GM12878 (cell line): ENCODE results near the gene STK33. TPM values are rescaled to one million over a fixed set of nuclear protein-coding genes. Genes with fewer than 3 reads are reported as not detected.

Source experiments
- ATAC-seq: fragments of 200-7000 bp; cut with Tn5 transposase; 3 replicates; pipeline ENCODE4 v1.9.1; 2020; ENCODE audit warnings: mild to moderate bottlenecking, moderate library complexity
- BruUV-seq: library from RNA; stranded (reverse); fragments of 400-500 nt; replicated peaks from 2 replicates; lab custom pipeline; 2021; lab: Mats Ljungman, UMichigan
- CTCF ChIA-PET: fragments of 300-600 bp; sonication (Branson Sonifier 250); formaldehyde crosslinking; extraction: SDS; loops from one replicate; lab custom pipeline; 2021; ENCODE audit warnings: inconsistent platforms; lab: Yijun Ruan, JAX
- POLR2A ChIA-PET: fragments of 350-600 bp; formaldehyde crosslinking; extraction: SDS; loops from one replicate; lab custom pipeline; 2021; ENCODE audit warnings: inconsistent platforms; lab: Charles Lee
- RAD21 ChIA-PET: fragments of 300-600 bp; sonication (Branson Sonifier 250); formaldehyde crosslinking; loops from one replicate; lab custom pipeline; 2023; ENCODE audit warnings: antibody characterized with exemption; ENCODE audit not compliant: unreplicated experiment; lab: Charles Lee
- SMC1A ChIA-PET: fragments of 300-600 bp; sonication (Branson Sonifier 250); formaldehyde crosslinking; loops from one replicate; lab custom pipeline; 2023; ENCODE audit not compliant: unreplicated experiment, uncharacterized antibody; lab: Charles Lee
- DNase-seq: peaks from one replicate; pipeline ENCODE4 v3.0.0-alpha.2; 2011; ENCODE audit warnings: low read depth, low spot score
- FAIRE-seq: peaks from 3 replicates; lab custom pipeline; 2011; peaks lifted over from hg19 to GRCh38; lab: Jason Lieb, UNC
- H2AFZ ChIP-seq: 2 replicates; pipeline ENCODE4 v1.6.0; 2011; ENCODE audit warnings: low read depth, low read length, control low read depth; ENCODE audit not compliant: control insufficient read depth
- H3K27ac ChIP-seq: 2 replicates; pipeline ENCODE4 v1.5.1; 2011; ENCODE audit warnings: control low read depth; ENCODE audit not compliant: control insufficient read depth, insufficient read depth
- H3K27me3 ChIP-seq, 2 experiments: replicated peaks in 1 of 2; 2 replicates each; pipeline versions ENCODE4 v1.6.0 to v1.6.1; 2011; ENCODE audit warnings: low read length in 1 of 2; ENCODE audit not compliant: control insufficient read depth in 2 of 2, insufficient read depth in 2 of 2
- H3K36me3 ChIP-seq, 2 experiments: 2 replicates each; pipeline ENCODE4 v1.5.1; 2011; ENCODE audit warnings: low read length in 1 of 2; ENCODE audit not compliant: control insufficient read depth in 2 of 2, insufficient read depth in 2 of 2
- H3K4me1 ChIP-seq: 2 replicates; pipeline ENCODE4 v1.6.1; 2011; ENCODE audit warnings: mild to moderate bottlenecking, low read length, moderate library complexity, mixed read lengths; ENCODE audit not compliant: control insufficient read depth, insufficient read depth
- H3K4me2 ChIP-seq: 2 replicates; pipeline ENCODE4 v1.6.0; 2011; ENCODE audit warnings: control low read depth; ENCODE audit not compliant: control insufficient read depth, insufficient read depth
- H3K4me3 ChIP-seq: fragments of 200-600 bp; sonication (generic); 2 replicates; pipeline ENCODE4 v1.5.1; 2016
- H3K79me2 ChIP-seq: 2 replicates; pipeline ENCODE4 v1.6.0; 2011; ENCODE audit warnings: low read length; ENCODE audit not compliant: control insufficient read depth, insufficient read depth
- H3K9ac ChIP-seq: 2 replicates; pipeline ENCODE4 v1.8.0; 2011; ENCODE audit warnings: low read length, control low read depth, mixed read lengths; ENCODE audit not compliant: control insufficient read depth, insufficient read depth
- H3K9me3 ChIP-seq: replicated peaks from 3 replicates; pipeline ENCODE4 v1.5.1; 2011; ENCODE audit warnings: mild to moderate bottlenecking, low read length; ENCODE audit not compliant: control insufficient read depth, insufficient read depth
- H4K20me1 ChIP-seq: 2 replicates; pipeline ENCODE4 v1.6.0; 2011; ENCODE audit not compliant: control insufficient read depth, insufficient read depth
- CTCF ChIP-seq, 3 experiments: IDR thresholded peaks in 2 of 3; conservative IDR thresholded peaks in 1 of 3; 2 replicates each; pipeline ENCODE4 v1.5.1; 2011; ENCODE audit warnings: low read depth in 3 of 3, low read length in 3 of 3, mild to moderate bottlenecking in 3 of 3, control low read depth in 2 of 3, moderate library complexity in 2 of 3, inconsistent platforms in 1 of 3, mixed read lengths in 1 of 3; ENCODE audit not compliant: control insufficient read depth in 2 of 3, insufficient read depth in 1 of 3; ENCODE audit errors: extremely low read depth in 1 of 3
- RAD21 ChIP-seq: IDR thresholded peaks from 2 replicates; pipeline ENCODE4 v1.6.1; 2011; ENCODE audit warnings: mild to moderate bottlenecking, low read depth, low read length, moderate library complexity; ENCODE audit not compliant: insufficient read depth
- SMC3 ChIP-seq: IDR thresholded peaks from 2 replicates; pipeline ENCODE4 v1.6.1; 2011; ENCODE audit warnings: low read length, improper control_type of control experiment, borderline replicate concordance
- SREBF1 ChIP-seq: IDR thresholded peaks from 2 replicates; pipeline ENCODE4 v1.6.1; 2012; ENCODE audit warnings: mild to moderate bottlenecking, low read length
- ZSCAN29 ChIP-seq: fragments of 450-650 bp; IDR thresholded peaks from 2 replicates; pipeline ENCODE4 v1.6.1; 2017; ENCODE audit warnings: mild to moderate bottlenecking, moderate library complexity
- WGBS: methylation state at CpG from one replicate; pipeline ENCODE4 v1.1.6; 2016; ENCODE audit warnings: low lambda C conversion rate; ENCODE audit not compliant: insufficient replicate concordance, insufficient coverage; ENCODE audit errors: missing lambda C conversion rate; 5-methylcytosine and 5-hydroxymethylcytosine counted together
- in situ Hi-C: fragments of 300-500 bp; cut with MboI; formaldehyde crosslinking; loops from 9 replicates; pipeline ENCODE4 v1.14.3; 2018; ENCODE audit warnings: mixed read lengths
- intact Hi-C: fragments of 100-400 bp; cut with micrococcal nuclease; formaldehyde crosslinking; loops from one replicate; pipeline ENCODE4 v1.14.2; 2022; ENCODE audit not compliant: unreplicated experiment
- polyA plus RNA-seq, 11 experiments: library from polyadenylated mRNA; depleted of rRNA in 4 of 11; unstranded in 6 of 11; stranded (reverse) in 5 of 11; fragments of >200 nt; fragmentation: Nextera tagmentation in 4 of 11; fragmentation: Illumina TruSeq in 1 of 11; extraction: Ambion mirVana in 4 of 11; extraction: Trizol in 1 of 11; gene quantifications; 1 replicate in 1 of 11; 2 replicates in 10 of 11; pipeline versions ENCODE4 v1.2.1 to v1.2.3, GENCODE V29; 2011 to 2016; ENCODE audit warnings: inconsistent platforms in 2 of 11, missing spikeins in 2 of 11, low read depth in 1 of 11
- total RNA-seq, 4 experiments: library from RNA; depleted of rRNA in 3 of 4; stranded (reverse); fragments of >200 nt in 3 of 4; fragmentation: Illumina TruSeq in 1 of 4; extraction: Trizol in 1 of 4; gene quantifications; 2 replicates each; pipeline versions ENCODE4 v1.2.1 to v1.2.3, GENCODE V29; 2013 to 2021
- TF ChIP-seq, protein P1 (sequence below): fragments of 450-650 bp; IDR thresholded peaks from 2 replicates; pipeline ENCODE4 v1.6.1; 2017; ENCODE audit warnings: low read depth, mild to moderate bottlenecking, moderate library complexity

Gene STK33
- total and polyA plus RNA-seq, 10 of the 15 experiments (the other 5 are each of a cell fraction or from before 2014, with no cell fraction given) = 5.2 to 27.3 (median 18.3) TPM

DNA sequence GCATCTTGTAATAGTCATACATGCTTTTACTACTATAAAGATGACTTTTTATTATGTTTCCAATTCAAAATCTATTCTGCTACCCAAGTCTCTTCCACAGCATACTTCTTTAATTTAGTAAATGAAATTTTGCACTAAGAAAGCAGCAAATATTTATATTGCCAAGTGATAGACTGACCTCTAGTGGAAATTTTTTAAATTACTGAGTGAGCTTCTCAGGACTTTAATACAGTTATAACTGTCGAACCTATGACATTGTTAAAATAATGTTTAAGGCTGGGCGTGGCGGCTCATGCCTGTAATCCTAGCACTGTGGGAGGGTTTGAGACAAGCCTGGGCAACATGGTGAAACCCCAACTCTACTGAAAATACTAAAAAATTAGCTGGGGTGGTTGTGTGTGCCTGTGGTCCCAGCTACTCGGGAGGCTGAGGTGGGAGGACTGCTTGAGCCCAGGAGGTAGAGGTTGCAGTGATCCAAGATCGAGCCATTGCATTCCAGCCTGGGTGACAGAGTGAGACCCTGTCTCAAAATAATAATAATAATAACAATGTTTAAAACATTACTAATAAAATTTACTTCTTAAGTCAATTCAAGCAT is 27.3 kb downstream of the STK33 start:
- ChIA-PET CTCF (interaction anchor here (0.6 to 8.6 kb wide), 66 partner anchors 9 to 580 kb away, joined by 3 to 68 read pairs (median 5); partner anchors contain the start of genes EIF3F, LMO1 and STK33), POLR2A (interaction anchor here (0.5 to 1.4 kb wide), 5 partner anchors 27 to 365 kb away, joined by 3 read pairs; partner anchors contain the start of gene STK33), SMC1A (interaction anchor here (0.6 to 6.9 kb wide), 58 partner anchors 9 to 399 kb away, joined by 3 to 46 read pairs (median 5); partner anchors contain the start of genes LMO1, STK33 and TRIM66), RAD21 (interaction anchor here (0.8 to 4.8 kb wide), 45 partner anchors 9 to 392 kb away, joined by 3 to 47 read pairs (median 6); partner anchors contain the start of genes LMO1, RPL27A, STK33 and TRIM66)
- H3K4me2 ChIP-seq = no peak overlapping the region
- BruUV-seq = no TSS peak
- H3K27ac ChIP-seq = no peak overlapping the region
- intact Hi-C loops (loop anchor here (1.0 to 5.0 kb wide), 6 partner anchors 33 to 396 kb away; partner anchors contain the start of gene TMEM9B), in situ Hi-C loops (loop anchor here (5.0 kb wide), 2 partner anchors 229 to 339 kb away; no protein-coding TSS in a partner anchor)
- no peak overlapping the region for H3K4me3 ChIP-seq
- no peak overlapping the region for H3K9ac ChIP-seq
- peak; percentile 78 for ATAC-seq
- 13% methylated on average over 5 of the region's 5 CpGs for WGBS
- DNase-seq = peak; percentile 32
- TF ChIP-seq SMC3 (peak; percentile 76; the same call in 1 of the 2 replicates), SREBF1 (no peak), CTCF (IDR thresholded peaks at IDR 0.05 in 2 of 3, conservative IDR thresholded peaks at IDR 0.05 in 1 of 3; ENCODE audit: control insufficient read depth in 2 of 3, extremely low read depth in 1 of 3, insufficient read depth in 1 of 3, low read depth in 3 of 3, low read length in 3 of 3) (peak; percentile 40 to 63 (median 45); a peak in 4 of 6 replicates), RAD21 (peak; percentile 82), ZSCAN29 (no peak)
- TF ChIP-seq, protein P1, sequence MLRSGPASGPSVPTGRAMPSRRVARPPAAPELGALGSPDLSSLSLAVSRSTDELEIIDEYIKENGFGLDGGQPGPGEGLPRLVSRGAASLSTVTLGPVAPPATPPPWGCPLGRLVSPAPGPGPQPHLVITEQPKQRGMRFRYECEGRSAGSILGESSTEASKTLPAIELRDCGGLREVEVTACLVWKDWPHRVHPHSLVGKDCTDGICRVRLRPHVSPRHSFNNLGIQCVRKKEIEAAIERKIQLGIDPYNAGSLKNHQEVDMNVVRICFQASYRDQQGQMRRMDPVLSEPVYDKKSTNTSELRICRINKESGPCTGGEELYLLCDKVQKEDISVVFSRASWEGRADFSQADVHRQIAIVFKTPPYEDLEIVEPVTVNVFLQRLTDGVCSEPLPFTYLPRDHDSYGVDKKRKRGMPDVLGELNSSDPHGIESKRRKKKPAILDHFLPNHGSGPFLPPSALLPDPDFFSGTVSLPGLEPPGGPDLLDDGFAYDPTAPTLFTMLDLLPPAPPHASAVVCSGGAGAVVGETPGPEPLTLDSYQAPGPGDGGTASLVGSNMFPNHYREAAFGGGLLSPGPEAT = no peak
- peak; percentile 38 for FAIRE-seq
- no peaks in the 10 kb centered on the region; the same call in 1 of the 2 replicates for H3K79me2 ChIP-seq
- H3K4me1 ChIP-seq = peaks cover 5% of the 10 kb centered on the region; the same call in 1 of the 2 replicates
- H3K27me3 ChIP-seq = no peaks in the 10 kb centered on the region
- H3K36me3 ChIP-seq = no peaks in the 10 kb centered on the region
- H2AFZ ChIP-seq = peak overlapping the region; percentile 57; the same call in 1 of the 2 replicates
- no peaks in the 10 kb centered on the region; the same call in 2 of the 3 replicates for H3K9me3 ChIP-seq
- H4K20me1 ChIP-seq = no peaks in the 10 kb centered on the region
